ENCODE data around the gene COL23A1. TPM values are rescaled to one million over a fixed set of nuclear protein-coding genes. Genes with fewer than 3 reads are reported as not detected.

Gene COL23A1
- total RNA-seq, 1 experiment from 2014 or later = not detected

DNA sequence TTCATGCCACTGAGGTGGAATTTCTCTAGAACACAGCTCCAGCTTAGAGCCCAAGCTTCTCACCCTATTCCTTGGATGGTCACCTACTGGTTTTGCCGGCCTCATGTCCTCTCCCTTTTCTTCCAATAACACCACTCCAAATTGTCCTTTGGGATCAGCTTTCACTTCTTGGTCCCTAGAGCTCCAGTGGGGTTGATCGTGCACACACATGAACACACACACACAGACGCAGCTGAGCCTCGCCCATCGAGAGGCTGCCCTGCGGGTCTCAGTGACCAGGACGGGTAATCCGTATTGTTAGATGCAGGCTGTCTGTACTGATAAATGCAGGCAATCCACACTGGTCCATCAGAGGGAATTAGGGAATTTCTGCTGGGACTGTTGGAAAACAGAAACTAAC, 6.9 kb downstream of the COL23A1 start:
- H3K27me3 ChIP-seq (ENCODE audit: low read length) = peaks cover 37% of the 10 kb centered on the region
- no TSS peak for BruUV-seq (replicated peaks)
- no peak overlapping the region for H3K4me2 ChIP-seq (ENCODE audit: low read length)
- POLR2A ChIA-PET (ENCODE audit: unreplicated experiment) = no interaction called here
- no peak for TF ChIP-seq EZH2 (IDR thresholded peaks at IDR 0.05; ENCODE audit: low read length, unreplicated experiment)
- H3K4me1 ChIP-seq (ENCODE audit: insufficient read depth, low read length) = no peaks in the 10 kb centered on the region
- H3K9me2 ChIP-seq (replicated peaks; ENCODE audit: low read length) = no peaks in the 10 kb centered on the region
- H3K4me3 ChIP-seq (ENCODE audit: low read length) = no peak overlapping the region
- H3K9me3 ChIP-seq (ENCODE audit: low read length) = no peaks in the 10 kb centered on the region
- H3F3A ChIP-seq (ENCODE audit: low read length, unreplicated experiment) = no peaks in the 10 kb centered on the region
- intact Hi-C loops (cut with micrococcal nuclease) = no loop called here
- ATAC-seq (no peak), DNase-seq (no peak)
- H3K36me3 ChIP-seq (ENCODE audit: low read depth, low read length) = no peaks in the 10 kb centered on the region
- no peak overlapping the region for H3K9ac ChIP-seq (ENCODE audit: low read length)
- H2AFZ ChIP-seq (ENCODE audit: low read length) = no peak overlapping the region
- H4K20me1 ChIP-seq (ENCODE audit: low read length) = no peaks in the 10 kb centered on the region
- H3K27ac ChIP-seq (ENCODE audit: low read length) = no peak overlapping the region
- CTCF ChIA-PET = no interaction called here
- H3K79me2 ChIP-seq (ENCODE audit: low read length) = no peaks in the 10 kb centered on the region

- Histone ChIP-seq H3K9ac (ENCODE audit: low read length) (no peak overlapping the region), H3K27ac (ENCODE audit: low read length) (no peak overlapping the region), H3K9me2 (replicated peaks; ENCODE audit: low read length) (no peaks in the 10 kb centered on the region), H3K9me3 (ENCODE audit: low read length) (no peaks in the 10 kb centered on the region), H3K27me3 (ENCODE audit: low read length) (peaks cover 27% of the 10 kb centered on the region), H4K20me1 (ENCODE audit: low read length) (no peaks in the 10 kb centered on the region), H3K4me1 (ENCODE audit: insufficient read depth, low read length) (no peaks in the 10 kb centered on the region), H3K4me3 (ENCODE audit: low read length) (no peak overlapping the region), H2AFZ (ENCODE audit: low read length) (no peak overlapping the region), H3F3A (ENCODE audit: low read length, unreplicated experiment) (no peaks in the 10 kb centered on the region), H3K36me3 (ENCODE audit: low read depth, low read length) (no peaks in the 10 kb centered on the region), H3K4me2 (ENCODE audit: low read length) (no peak overlapping the region), H3K79me2 (ENCODE audit: low read length) (no peaks in the 10 kb centered on the region)
- ChIA-PET CTCF (no interaction called here), POLR2A (ENCODE audit: unreplicated experiment) (no interaction called here)
- TF ChIP-seq EZH2phosphoT487 (IDR thresholded peaks at IDR 0.05; ENCODE audit: borderline replicate concordance, low read length) = no peak
- TF ChIP-seq, protein P1, sequence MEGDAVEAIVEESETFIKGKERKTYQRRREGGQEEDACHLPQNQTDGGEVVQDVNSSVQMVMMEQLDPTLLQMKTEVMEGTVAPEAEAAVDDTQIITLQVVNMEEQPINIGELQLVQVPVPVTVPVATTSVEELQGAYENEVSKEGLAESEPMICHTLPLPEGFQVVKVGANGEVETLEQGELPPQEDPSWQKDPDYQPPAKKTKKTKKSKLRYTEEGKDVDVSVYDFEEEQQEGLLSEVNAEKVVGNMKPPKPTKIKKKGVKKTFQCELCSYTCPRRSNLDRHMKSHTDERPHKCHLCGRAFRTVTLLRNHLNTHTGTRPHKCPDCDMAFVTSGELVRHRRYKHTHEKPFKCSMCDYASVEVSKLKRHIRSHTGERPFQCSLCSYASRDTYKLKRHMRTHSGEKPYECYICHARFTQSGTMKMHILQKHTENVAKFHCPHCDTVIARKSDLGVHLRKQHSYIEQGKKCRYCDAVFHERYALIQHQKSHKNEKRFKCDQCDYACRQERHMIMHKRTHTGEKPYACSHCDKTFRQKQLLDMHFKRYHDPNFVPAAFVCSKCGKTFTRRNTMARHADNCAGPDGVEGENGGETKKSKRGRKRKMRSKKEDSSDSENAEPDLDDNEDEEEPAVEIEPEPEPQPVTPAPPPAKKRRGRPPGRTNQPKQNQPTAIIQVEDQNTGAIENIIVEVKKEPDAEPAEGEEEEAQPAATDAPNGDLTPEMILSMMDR (conservative IDR thresholded peaks at IDR 0.05; ENCODE audit: low read depth, low read length) = no peak
- TF ChIP-seq EZH2 (IDR thresholded peaks at IDR 0.05; ENCODE audit: low read length, unreplicated experiment) = no peak
- intact Hi-C loops (cut with micrococcal nuclease) = no loop called here
- BruUV-seq (replicated peaks) = no TSS peak
- DNase-seq = no peak
- ATAC-seq = no peak
Observed at GRCh38 chr5:178582291-178582690, 7.9 kb downstream of the COL23A1 start.

DNA sequence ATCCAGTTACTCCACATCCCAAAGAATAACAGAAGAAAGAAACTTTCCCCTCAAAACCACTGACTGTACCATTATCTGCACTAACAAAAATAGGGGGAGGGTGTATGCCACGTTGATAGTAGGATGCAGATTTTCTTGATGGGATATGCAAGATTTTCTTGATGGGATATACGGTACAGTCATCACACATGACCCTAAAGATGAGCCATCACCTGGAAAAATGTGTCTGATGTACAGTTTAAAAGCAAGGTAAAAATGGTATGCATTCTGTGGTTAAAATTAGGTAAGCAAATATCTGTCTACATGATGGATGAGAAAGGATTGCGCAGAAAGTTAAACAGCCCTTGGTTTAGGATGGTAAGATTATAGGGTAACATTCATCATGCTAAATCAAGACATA, 8.6 kb downstream of the COL23A1 start:
- no peaks in the 10 kb centered on the region for H3K9me3 ChIP-seq (ENCODE audit: low read length)
- ATAC-seq = no peak
- no peaks in the 10 kb centered on the region for H3K79me2 ChIP-seq (ENCODE audit: low read length)
- H3K4me3 ChIP-seq (ENCODE audit: low read length) = no peak overlapping the region
- no peaks in the 10 kb centered on the region for H3K4me1 ChIP-seq (ENCODE audit: insufficient read depth, low read length)
- H3K9ac ChIP-seq (ENCODE audit: low read length) = no peak overlapping the region
- no peaks in the 10 kb centered on the region for H4K20me1 ChIP-seq (ENCODE audit: low read length)
- TF ChIP-seq EZH2 (IDR thresholded peaks at IDR 0.05; ENCODE audit: low read length, unreplicated experiment) (no peak), EZH2phosphoT487 (IDR thresholded peaks at IDR 0.05; ENCODE audit: borderline replicate concordance, low read length) (no peak)
- TF ChIP-seq, protein P1 (conservative IDR thresholded peaks at IDR 0.05; ENCODE audit: low read depth, low read length) = no peak
- H3K9me2 ChIP-seq (replicated peaks; ENCODE audit: low read length) = no peaks in the 10 kb centered on the region
- H3F3A ChIP-seq (ENCODE audit: low read length, unreplicated experiment) = no peaks in the 10 kb centered on the region
- H3K36me3 ChIP-seq (ENCODE audit: low read depth, low read length) = no peaks in the 10 kb centered on the region
- H3K27ac ChIP-seq (ENCODE audit: low read length) = no peak overlapping the region
- ChIA-PET CTCF (no interaction called here), POLR2A (ENCODE audit: unreplicated experiment) (no interaction called here)
- BruUV-seq (replicated peaks) = no TSS peak
- intact Hi-C loops (cut with micrococcal nuclease) = no loop called here
- H2AFZ ChIP-seq (ENCODE audit: low read length) = no peak overlapping the region
- H3K27me3 ChIP-seq (ENCODE audit: low read length) = peaks cover 20% of the 10 kb centered on the region
- H3K4me2 ChIP-seq (ENCODE audit: low read length) = no peak overlapping the region
- DNase-seq = no peak

Data from PC-3 (cell line).